GM13976 (cell line): ENCODE results near the gene CAPN14.

ENCODE experiments used
- DNase-seq: peaks from one replicate; pipeline ENCODE4 v3.0.0; 2012; ENCODE audit warnings: low spot score
- in situ Hi-C: fragments of 300-500 bp; cut with MboI; formaldehyde crosslinking; loops from one replicate; pipeline ENCODE4 v1.12.0; 2022; ENCODE audit warnings: low sequenced_read_pairs, mixed read lengths, inconsistent platforms; ENCODE audit not compliant: unreplicated experiment
- TF ChIP-seq, protein P1 (sequence below): IDR thresholded peaks from 2 replicates; pipeline ENCODE4 v1.5.1; 2012; ENCODE audit warnings: borderline replicate concordance, mild to moderate bottlenecking; ENCODE audit not compliant: insufficient read depth; ENCODE audit errors: extremely low read depth, missing control alignments, control extremely low read depth

The CAPN14 gene

DNA sequence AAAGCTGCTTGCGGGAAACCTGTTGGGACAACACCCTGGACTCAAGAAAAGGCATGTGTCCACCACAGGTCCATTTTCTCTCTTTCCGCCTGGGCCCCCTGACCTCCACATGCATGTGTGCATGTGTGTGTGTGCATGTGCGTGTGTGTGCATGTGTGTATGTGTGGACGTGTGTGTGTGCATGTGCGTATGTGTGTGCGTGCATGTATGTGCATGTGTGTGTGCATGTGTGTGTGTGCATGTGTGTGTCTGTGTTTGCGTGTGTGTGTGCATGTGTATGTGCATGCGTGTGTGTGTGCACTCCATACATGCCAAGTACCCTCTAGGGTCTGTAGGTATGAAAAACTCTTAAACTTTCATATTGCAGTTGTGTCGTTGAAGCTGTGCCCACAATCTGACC lies 16.3 kb downstream of the CAPN14 start:
- in situ Hi-C loops: no loop called here
- TF ChIP-seq, protein P1, sequence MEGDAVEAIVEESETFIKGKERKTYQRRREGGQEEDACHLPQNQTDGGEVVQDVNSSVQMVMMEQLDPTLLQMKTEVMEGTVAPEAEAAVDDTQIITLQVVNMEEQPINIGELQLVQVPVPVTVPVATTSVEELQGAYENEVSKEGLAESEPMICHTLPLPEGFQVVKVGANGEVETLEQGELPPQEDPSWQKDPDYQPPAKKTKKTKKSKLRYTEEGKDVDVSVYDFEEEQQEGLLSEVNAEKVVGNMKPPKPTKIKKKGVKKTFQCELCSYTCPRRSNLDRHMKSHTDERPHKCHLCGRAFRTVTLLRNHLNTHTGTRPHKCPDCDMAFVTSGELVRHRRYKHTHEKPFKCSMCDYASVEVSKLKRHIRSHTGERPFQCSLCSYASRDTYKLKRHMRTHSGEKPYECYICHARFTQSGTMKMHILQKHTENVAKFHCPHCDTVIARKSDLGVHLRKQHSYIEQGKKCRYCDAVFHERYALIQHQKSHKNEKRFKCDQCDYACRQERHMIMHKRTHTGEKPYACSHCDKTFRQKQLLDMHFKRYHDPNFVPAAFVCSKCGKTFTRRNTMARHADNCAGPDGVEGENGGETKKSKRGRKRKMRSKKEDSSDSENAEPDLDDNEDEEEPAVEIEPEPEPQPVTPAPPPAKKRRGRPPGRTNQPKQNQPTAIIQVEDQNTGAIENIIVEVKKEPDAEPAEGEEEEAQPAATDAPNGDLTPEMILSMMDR: no peak
- DNase-seq: no peak

DNA sequence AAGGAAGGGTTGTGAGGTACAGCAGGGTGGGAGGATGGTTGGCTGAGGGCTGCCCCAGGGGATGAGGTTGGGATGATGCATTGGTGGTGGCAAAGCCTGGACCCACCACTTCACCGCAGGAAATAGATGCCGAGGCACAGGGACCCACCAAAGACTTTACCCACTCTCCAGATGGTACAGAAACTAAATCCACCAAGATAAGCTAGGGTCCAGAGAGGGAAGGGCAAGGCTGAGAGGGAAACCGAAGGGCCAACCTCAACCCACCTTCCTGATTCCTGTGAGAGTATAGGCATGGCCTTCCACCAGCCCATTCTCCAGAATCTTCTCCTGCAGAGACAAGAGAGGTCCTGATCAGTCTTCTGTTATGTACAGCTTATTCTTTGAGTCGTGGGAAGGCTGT lies 18.1 kb downstream of the CAPN14 start:
- in situ Hi-C loops: no loop called here
- TF ChIP-seq, protein P1: no peak
- DNase-seq: no peak

DNA sequence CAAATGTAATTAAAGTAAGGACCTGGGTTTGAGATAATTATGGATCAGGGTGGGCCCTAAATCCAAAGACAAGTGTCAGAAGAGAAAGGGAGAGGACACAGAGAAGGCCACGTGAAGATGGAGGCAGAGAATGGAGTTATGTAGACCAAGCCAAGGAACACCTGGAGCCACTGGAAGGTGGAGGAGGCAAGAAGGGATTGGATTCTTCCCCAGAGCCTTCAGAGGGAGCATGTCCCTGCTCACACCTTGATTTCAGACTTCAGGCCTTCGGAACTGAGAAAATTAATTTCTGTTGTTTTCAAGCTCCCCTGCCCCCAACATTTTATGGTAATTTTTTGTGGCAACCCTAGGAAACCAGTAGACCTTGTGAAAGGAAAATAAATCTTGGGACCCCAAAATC lies 19.6 kb downstream of the CAPN14 start:
- in situ Hi-C loops: no loop called here
- TF ChIP-seq, protein P1: no peak
- no peak for DNase-seq

DNA sequence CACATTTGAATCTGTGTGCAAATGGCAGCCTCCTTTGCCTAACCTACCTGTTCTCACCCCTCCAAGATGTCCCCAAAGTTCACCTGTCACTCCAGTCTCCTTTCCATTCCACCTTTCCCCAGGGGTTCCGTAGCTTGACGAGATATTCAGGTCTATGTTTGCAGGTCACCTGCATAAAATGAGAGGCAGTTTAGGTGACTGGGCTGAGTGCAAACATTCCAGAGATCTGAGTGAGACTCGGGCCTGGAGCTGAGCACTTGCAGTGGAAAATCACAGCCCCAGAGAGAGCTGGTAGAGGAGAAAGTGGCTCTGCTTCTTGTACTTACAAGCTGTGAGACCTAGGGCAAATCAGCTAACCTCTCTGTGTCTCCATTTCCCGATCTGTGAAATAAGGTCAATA lies 20.1 kb downstream of the CAPN14 start:
- TF ChIP-seq, protein P1: no peak
- in situ Hi-C loops: no loop called here
- no peak for DNase-seq

DNA sequence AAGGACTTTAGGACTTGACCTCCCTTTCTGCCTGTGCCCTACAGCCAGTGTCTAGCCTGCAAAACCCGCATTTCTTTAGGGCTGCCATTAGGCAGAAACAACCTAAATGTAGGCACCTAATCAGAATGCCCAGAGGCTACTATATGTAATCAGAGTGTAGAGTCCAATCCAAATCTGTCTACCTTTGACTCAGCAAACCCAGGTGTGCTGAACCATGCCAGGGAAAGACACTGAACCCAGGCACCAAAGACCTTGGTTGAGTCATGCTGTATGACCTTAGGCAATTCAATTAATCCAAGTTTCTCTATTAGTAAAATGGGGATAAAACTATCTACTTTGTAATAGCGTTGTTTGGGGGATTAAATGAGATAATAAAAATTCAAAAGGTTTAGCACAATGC lies 20.7 kb downstream of the CAPN14 start:
- in situ Hi-C loops: no loop called here
- no peak for DNase-seq
- TF ChIP-seq, protein P1: no peak

DNA sequence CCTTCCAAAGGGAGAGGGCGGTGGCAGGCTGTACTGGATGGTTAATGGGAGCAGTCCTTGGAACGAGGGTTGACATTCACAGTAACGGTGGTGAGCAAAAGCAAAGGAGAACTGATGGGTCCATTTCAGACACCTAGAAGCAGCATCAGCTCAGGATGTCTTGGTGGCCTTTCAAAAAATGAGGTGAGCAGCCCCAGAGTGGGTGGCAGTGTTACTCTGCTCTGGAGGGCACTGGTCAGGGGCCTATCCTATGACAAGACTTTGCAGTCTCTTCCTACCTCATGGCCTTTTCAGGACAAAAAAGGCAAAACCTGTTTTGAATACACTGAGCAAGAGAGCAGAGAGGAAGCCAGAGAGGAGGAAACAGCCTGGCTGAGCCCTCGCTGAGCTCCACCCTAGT lies 23.5 kb downstream of the CAPN14 start:
- in situ Hi-C loops: no loop called here
- TF ChIP-seq, protein P1: no peak
- no peak for DNase-seq

DNA sequence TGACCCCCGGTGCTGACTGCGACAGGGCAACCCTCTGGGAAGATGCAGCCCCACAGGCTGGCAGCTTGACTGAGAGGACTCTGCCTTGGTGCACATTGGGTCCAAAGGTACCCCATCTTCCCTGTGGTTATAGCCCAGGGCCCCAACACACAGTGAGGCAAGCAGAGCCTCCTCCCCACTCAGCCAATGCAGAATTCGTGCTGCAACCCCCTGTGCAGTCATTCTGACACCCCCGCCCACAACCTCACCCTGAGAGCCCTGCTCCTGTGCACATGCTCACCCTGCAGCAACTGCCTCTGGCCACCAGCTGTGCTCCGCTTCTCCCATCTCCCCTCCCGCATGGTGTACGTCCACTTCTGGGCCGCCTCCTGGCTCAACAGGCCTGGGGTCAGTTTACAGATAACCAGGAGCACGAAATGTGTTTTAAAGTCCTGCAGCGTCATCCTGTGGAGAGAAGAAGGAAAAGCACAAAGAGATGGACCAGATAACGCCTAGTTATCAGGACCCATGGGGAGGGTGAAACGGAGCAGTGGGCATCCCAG lies 24.4 kb downstream of the CAPN14 start:
- in situ Hi-C loops: no loop called here
- TF ChIP-seq, protein P1: no peak
- no peak for DNase-seq
